ENCODE measurements around the gene TNKS2. TPM values are rescaled to one million over a fixed set of nuclear protein-coding genes. Genes with fewer than 3 reads are reported as not detected.

TNKS2 gene
- total RNA-seq, 1 donor from 2014 or later: 53.4 TPM

- peaks cover 48% of the 10 kb centered on the region for H3K4me1 Mint-ChIP-seq
- Histone ChIP-seq H3K27me3 (peaks cover 39% of the 10 kb centered on the region), H3K4me1 (peaks cover 44% of the 10 kb centered on the region), H3K9ac (no peak overlapping the region), H3K36me3 (no peaks in the 10 kb centered on the region), H3K79me2 (ENCODE audit: low read depth) (no peaks in the 10 kb centered on the region), H2AFZ (replicated peaks) (no peak overlapping the region), H3K4me3 (peak overlapping the region; percentile 5), H3K9me3 (ENCODE audit: low read depth) (no peaks in the 10 kb centered on the region), H3F3A (ENCODE audit: low read depth) (peaks cover 83% of the 10 kb centered on the region), H4K20me1 (ENCODE audit: low read depth) (peaks cover 7% of the 10 kb centered on the region), H3K4me2 (peak overlapping the region; percentile 65), H3K27ac (peak overlapping the region; percentile 93)
- H3K27me3 Mint-ChIP-seq (ENCODE audit: insufficient read depth, low read depth): peaks cover 7% of the 10 kb centered on the region
- peak; percentile 77 for DNase-seq (ENCODE audit: low spot score)
- no peaks in the 10 kb centered on the region for H3K36me3 Mint-ChIP-seq
- peaks cover 4% of the 10 kb centered on the region for H3K9me3 Mint-ChIP-seq
- H3K27ac Mint-ChIP-seq: peak overlapping the region; percentile 88
- H3K4me3 Mint-ChIP-seq: peak overlapping the region; percentile 49
- TF ChIP-seq, protein P1, sequence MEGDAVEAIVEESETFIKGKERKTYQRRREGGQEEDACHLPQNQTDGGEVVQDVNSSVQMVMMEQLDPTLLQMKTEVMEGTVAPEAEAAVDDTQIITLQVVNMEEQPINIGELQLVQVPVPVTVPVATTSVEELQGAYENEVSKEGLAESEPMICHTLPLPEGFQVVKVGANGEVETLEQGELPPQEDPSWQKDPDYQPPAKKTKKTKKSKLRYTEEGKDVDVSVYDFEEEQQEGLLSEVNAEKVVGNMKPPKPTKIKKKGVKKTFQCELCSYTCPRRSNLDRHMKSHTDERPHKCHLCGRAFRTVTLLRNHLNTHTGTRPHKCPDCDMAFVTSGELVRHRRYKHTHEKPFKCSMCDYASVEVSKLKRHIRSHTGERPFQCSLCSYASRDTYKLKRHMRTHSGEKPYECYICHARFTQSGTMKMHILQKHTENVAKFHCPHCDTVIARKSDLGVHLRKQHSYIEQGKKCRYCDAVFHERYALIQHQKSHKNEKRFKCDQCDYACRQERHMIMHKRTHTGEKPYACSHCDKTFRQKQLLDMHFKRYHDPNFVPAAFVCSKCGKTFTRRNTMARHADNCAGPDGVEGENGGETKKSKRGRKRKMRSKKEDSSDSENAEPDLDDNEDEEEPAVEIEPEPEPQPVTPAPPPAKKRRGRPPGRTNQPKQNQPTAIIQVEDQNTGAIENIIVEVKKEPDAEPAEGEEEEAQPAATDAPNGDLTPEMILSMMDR (IDR thresholded peaks at IDR 0.05): peak; percentile 36
- TF ChIP-seq EZH2phosphoT487 (IDR thresholded peaks at IDR 0.05): no peak
These were observed 82.1 kb downstream of the TNKS2 start for GRCh38 chr10:91880310-91880709.

- peaks cover 4% of the 10 kb centered on the region for H3K9me3 Mint-ChIP-seq
- peaks cover 74% of the 10 kb centered on the region for H3K4me1 Mint-ChIP-seq
- Histone ChIP-seq H3K4me2 (peak overlapping the region; percentile 56), H4K20me1 (ENCODE audit: low read depth) (peaks cover 7% of the 10 kb centered on the region), H3K27ac (peak overlapping the region; percentile 70), H3K27me3 (peaks cover 25% of the 10 kb centered on the region), H3K9me3 (ENCODE audit: low read depth) (no peaks in the 10 kb centered on the region), H3K36me3 (no peaks in the 10 kb centered on the region), H2AFZ (replicated peaks) (no peak overlapping the region), H3K4me1 (peaks cover 71% of the 10 kb centered on the region), H3K9ac (no peak overlapping the region), H3K79me2 (ENCODE audit: low read depth) (no peaks in the 10 kb centered on the region), H3F3A (ENCODE audit: low read depth) (peaks cover 91% of the 10 kb centered on the region), H3K4me3 (peak overlapping the region; percentile 15)
- no peaks in the 10 kb centered on the region for H3K36me3 Mint-ChIP-seq
- H3K4me3 Mint-ChIP-seq: peak overlapping the region; percentile 84
- TF ChIP-seq, protein P1 (IDR thresholded peaks at IDR 0.05): no peak
- TF ChIP-seq EZH2phosphoT487 (IDR thresholded peaks at IDR 0.05) (peak; percentile 81), EZH2 (IDR thresholded peaks at IDR 0.05) (peak; percentile 27)
- peak overlapping the region; percentile 98 for H3K27ac Mint-ChIP-seq
- DNase-seq (ENCODE audit: low spot score): peak; percentile 81
- peaks cover 3% of the 10 kb centered on the region for H3K27me3 Mint-ChIP-seq (ENCODE audit: insufficient read depth, low read depth)
These were observed 85.6 kb downstream of the TNKS2 start for GRCh38 chr10:91883549-91884444.

- Histone ChIP-seq H3K4me3 (peak overlapping the region; percentile 15), H3K4me1 (peaks cover 67% of the 10 kb centered on the region), H3K27me3 (peaks cover 25% of the 10 kb centered on the region), H3F3A (ENCODE audit: low read depth) (peaks cover 84% of the 10 kb centered on the region), H3K4me2 (peak overlapping the region; percentile 56), H3K27ac (peak overlapping the region; percentile 70), H2AFZ (replicated peaks) (no peak overlapping the region), H4K20me1 (ENCODE audit: low read depth) (peaks cover under 1% of the 10 kb centered on the region), H3K36me3 (no peaks in the 10 kb centered on the region), H3K9me3 (ENCODE audit: low read depth) (no peaks in the 10 kb centered on the region), H3K79me2 (ENCODE audit: low read depth) (no peaks in the 10 kb centered on the region), H3K9ac (no peak overlapping the region)
- Mint-ChIP-seq H3K4me1 (peaks cover 71% of the 10 kb centered on the region), H3K27me3 (ENCODE audit: insufficient read depth, low read depth) (peaks cover 5% of the 10 kb centered on the region), H3K9me3 (peaks cover 6% of the 10 kb centered on the region), H3K36me3 (no peaks in the 10 kb centered on the region), H3K27ac (peak overlapping the region; percentile 98), H3K4me3 (peak overlapping the region; percentile 84)
- DNase-seq (ENCODE audit: low spot score): no peak
- TF ChIP-seq EZH2 (IDR thresholded peaks at IDR 0.05): peak; percentile 10
- no peak for TF ChIP-seq EZH2phosphoT487 (IDR thresholded peaks at IDR 0.05)
These were observed 86.3 kb downstream of the TNKS2 start for GRCh38 chr10:91884536-91884935.

All from neural progenitor cell (in vitro differentiated cells).